Panc1 (cell line): Measurements from ENCODE around the gene PRKCQ. TPM values are rescaled to one million over a fixed set of nuclear protein-coding genes. Genes with fewer than 3 reads are reported as not detected.

ENCODE experiments used
- ATAC-seq: fragments of 200-7000 bp; cut with Tn5 transposase; 2 replicates; pipeline ENCODE4 v1.9.1; 2020; ENCODE audit warnings: mild to moderate bottlenecking, moderate library complexity
- BruUV-seq: library from RNA; stranded (reverse); fragments of 400-500 nt; replicated peaks from 2 replicates; lab custom pipeline; 2021; lab: Mats Ljungman, UMichigan
- CTCF ChIA-PET: fragments of 300-600 bp; sonication (Branson Sonifier 250); formaldehyde crosslinking; loops from one replicate; lab custom pipeline; 2022; ENCODE audit warnings: antibody characterized with exemption; lab: Charles Lee
- POLR2A ChIA-PET: fragments of 300-600 bp; sonication (Branson Sonifier 250); formaldehyde crosslinking; loops from one replicate; lab custom pipeline; 2022; ENCODE audit warnings: antibody characterized with exemption; lab: Charles Lee
- DNase-seq: peaks from one replicate; pipeline ENCODE4 v3.0.0-alpha.2; 2010; ENCODE audit warnings: low read depth, low spot score
- H3K27ac ChIP-seq: 2 replicates; pipeline ENCODE4 v1.5.1; 2011; ENCODE audit warnings: mild to moderate bottlenecking, low read length, inconsistent platforms
- H3K27me3 ChIP-seq: fragments of 200-500 bp; sonication (Bioruptor generic); 2 replicates; pipeline ENCODE4 v1.6.0; 2014; ENCODE audit warnings: low read length, inconsistent platforms; ENCODE audit not compliant: control insufficient read depth, insufficient read depth
- H3K36me3 ChIP-seq: fragments of 200-500 bp; sonication (Bioruptor generic); 2 replicates; pipeline ENCODE4 v1.5.1; 2014; ENCODE audit warnings: inconsistent platforms, mild to moderate bottlenecking, low read length, moderate library complexity; ENCODE audit not compliant: control insufficient read depth, insufficient read depth
- H3K4me1 ChIP-seq: 2 replicates; pipeline ENCODE4 v1.5.1; 2011; ENCODE audit warnings: inconsistent platforms, mild to moderate bottlenecking, low read length, moderate library complexity; ENCODE audit not compliant: control insufficient read depth, insufficient read depth
- H3K4me3 ChIP-seq, 2 experiments: 2 replicates each; pipeline ENCODE4 v1.5.1; 2011 to 2012; ENCODE audit warnings: low read depth in 2 of 2, low read length in 2 of 2, mild to moderate bottlenecking in 2 of 2, inconsistent platforms in 1 of 2, moderate library complexity in 1 of 2
- H3K9me3 ChIP-seq: fragments of 200-500 bp; sonication (Bioruptor generic); 2 replicates; pipeline ENCODE4 v1.5.1; 2014; ENCODE audit warnings: low read depth, mild to moderate bottlenecking, inconsistent platforms, low read length, moderate library complexity; ENCODE audit not compliant: control insufficient read depth, insufficient read depth
- CTCF ChIP-seq: fragments of 450-650 bp; IDR thresholded peaks from 2 replicates; pipeline ENCODE4 v1.5.1; 2017; ENCODE audit warnings: mild to moderate bottlenecking
- POLR2AphosphoS5 ChIP-seq: IDR thresholded peaks from 2 replicates; pipeline ENCODE4 v1.6.1; 2012; ENCODE audit warnings: mild to moderate bottlenecking, low read depth, low read length, moderate library complexity
- REST ChIP-seq, 2 experiments: IDR thresholded peaks; 2 replicates each; pipeline ENCODE4 v1.6.1; 2011 to 2012; ENCODE audit warnings: low read depth in 2 of 2, control low read depth in 1 of 2, low read length in 1 of 2, mild to moderate bottlenecking in 1 of 2, moderate library complexity in 1 of 2; ENCODE audit not compliant: insufficient read depth in 1 of 2
- SIN3A ChIP-seq: IDR thresholded peaks from 2 replicates; pipeline ENCODE4 v1.6.1; 2012; ENCODE audit warnings: low read depth, mild to moderate bottlenecking, low read length, moderate library complexity, borderline replicate concordance; ENCODE audit not compliant: insufficient read depth
- TCF7L2 ChIP-seq: IDR thresholded peaks from 2 replicates; pipeline ENCODE4 v1.6.1; 2011; ENCODE audit warnings: mild to moderate bottlenecking, low read depth, low read length, inconsistent platforms
- in situ Hi-C: cut with HindIII; loops from 2 replicates; pipeline ENCODE4 v1.10.0; 2016; ENCODE audit warnings: low sequenced_read_pairs, low pct_unique_long_range_greater_than_20kb
- intact Hi-C: fragments of 100-400 bp; cut with micrococcal nuclease; formaldehyde crosslinking; loops from one replicate; pipeline ENCODE4 v1.10.0; 2022; ENCODE audit not compliant: unreplicated experiment
- total RNA-seq: library from RNA; stranded (reverse); gene quantifications from one replicate; pipeline ENCODE4 v1.2.1, GENCODE V29; 2021; ENCODE audit not compliant: unreplicated experiment

The PRKCQ gene
- total RNA-seq, 1 experiment from 2014 or later: 0.23 TPM

GRCh38 chr10:6386346-6386745 lies 193.7 kb downstream of the PRKCQ start:
- ATAC-seq: no peak
- no TSS peak for BruUV-seq
- no peaks in the 10 kb centered on the region for H3K9me3 ChIP-seq
- POLR2A ChIA-PET: no interaction called here
- H3K4me1 ChIP-seq: no peaks in the 10 kb centered on the region
- no peaks in the 10 kb centered on the region for H3K27me3 ChIP-seq
- H3K36me3 ChIP-seq: no peaks in the 10 kb centered on the region
- in situ Hi-C loops: no loop called here
- CTCF ChIA-PET: no interaction called here
- intact Hi-C loops: no loop called here
- TF ChIP-seq REST (IDR thresholded peaks at IDR 0.05; ENCODE audit: insufficient read depth in 1 of 2, low read depth in 2 of 2, low read length in 1 of 2) (no peak), POLR2AphosphoS5 (no peak), TCF7L2 (no peak), CTCF (no peak), SIN3A (no peak)
- H3K27ac ChIP-seq: no peak overlapping the region
- no peak overlapping the region for H3K4me3 ChIP-seq
- no peak for DNase-seq

GRCh38 chr10:6385665-6386064 lies 194.4 kb downstream of the PRKCQ start:
- ATAC-seq (no peak), DNase-seq (no peak)
- CTCF ChIA-PET: no interaction called here
- TF ChIP-seq TCF7L2 (no peak), CTCF (no peak), REST (IDR thresholded peaks at IDR 0.05; ENCODE audit: insufficient read depth in 1 of 2, low read depth in 2 of 2, low read length in 1 of 2) (no peak)
- H3K4me3 ChIP-seq: no peak overlapping the region
- no peaks in the 10 kb centered on the region for H3K9me3 ChIP-seq
- no peaks in the 10 kb centered on the region for H3K27me3 ChIP-seq
- no peaks in the 10 kb centered on the region for H3K36me3 ChIP-seq
- H3K27ac ChIP-seq: no peak overlapping the region
- in situ Hi-C loops: no loop called here
- POLR2A ChIA-PET: no interaction called here
- intact Hi-C loops: no loop called here
- H3K4me1 ChIP-seq: no peaks in the 10 kb centered on the region
- no TSS peak for BruUV-seq
